ENCODE data around the gene CGB1. TPM values are rescaled to one million over a fixed set of nuclear protein-coding genes. Genes with fewer than 3 reads are reported as not detected.

CGB1 gene
- polyA plus RNA-seq, 1 experiment: not detected

DNA sequence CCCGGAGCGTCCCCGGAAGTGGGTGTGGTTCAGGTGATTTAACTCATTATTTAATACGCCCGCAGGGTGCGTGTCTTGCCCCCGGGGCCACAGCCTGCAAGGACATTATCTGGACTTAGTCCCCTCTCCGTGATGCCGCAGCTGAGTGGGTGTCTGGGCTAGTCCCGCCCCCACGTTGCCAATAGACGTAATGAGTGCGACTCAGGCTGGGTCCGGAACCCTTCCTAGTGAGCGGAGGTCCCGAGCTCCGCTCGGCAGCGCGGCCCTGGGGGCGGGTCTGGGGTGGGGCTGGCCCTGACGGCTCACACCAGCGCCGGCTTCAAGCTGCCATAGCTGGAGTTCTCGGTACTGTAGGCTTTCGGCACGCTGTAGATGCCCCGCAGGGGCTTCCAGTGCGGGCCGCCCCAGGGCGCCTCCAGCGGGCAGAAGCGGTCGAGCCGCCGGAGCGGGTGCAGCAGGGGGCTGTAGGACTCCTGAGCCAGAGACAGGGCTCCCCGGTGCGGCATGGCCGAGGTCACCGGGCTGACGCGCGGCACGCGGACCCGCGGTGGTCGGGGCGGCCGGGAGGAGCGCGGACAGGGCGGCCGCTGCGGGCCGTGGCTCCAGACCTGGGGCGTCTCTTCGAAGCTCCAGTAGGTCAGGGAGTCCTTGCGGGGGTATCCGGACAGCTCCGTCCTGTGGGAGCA lies 18.9 kb downstream of the CGB1 start:
- peaks cover 3% of the 10 kb centered on the region; the same call in 1 of the 2 replicates for H3K36me3 ChIP-seq (ENCODE audit: control insufficient read depth, insufficient read depth, low read length)
- CTCF ChIA-PET: interaction anchor here (0.9 to 6.1 kb wide), 11 partner anchors 9 to 236 kb away, joined by 3 to 34 read pairs (median 3); partner anchors contain the start of gene RUVBL2
- peak overlapping the region; percentile 45 for H3K4me3 ChIP-seq (ENCODE audit: low read depth, low read length)
- TF ChIP-seq, protein P1, sequence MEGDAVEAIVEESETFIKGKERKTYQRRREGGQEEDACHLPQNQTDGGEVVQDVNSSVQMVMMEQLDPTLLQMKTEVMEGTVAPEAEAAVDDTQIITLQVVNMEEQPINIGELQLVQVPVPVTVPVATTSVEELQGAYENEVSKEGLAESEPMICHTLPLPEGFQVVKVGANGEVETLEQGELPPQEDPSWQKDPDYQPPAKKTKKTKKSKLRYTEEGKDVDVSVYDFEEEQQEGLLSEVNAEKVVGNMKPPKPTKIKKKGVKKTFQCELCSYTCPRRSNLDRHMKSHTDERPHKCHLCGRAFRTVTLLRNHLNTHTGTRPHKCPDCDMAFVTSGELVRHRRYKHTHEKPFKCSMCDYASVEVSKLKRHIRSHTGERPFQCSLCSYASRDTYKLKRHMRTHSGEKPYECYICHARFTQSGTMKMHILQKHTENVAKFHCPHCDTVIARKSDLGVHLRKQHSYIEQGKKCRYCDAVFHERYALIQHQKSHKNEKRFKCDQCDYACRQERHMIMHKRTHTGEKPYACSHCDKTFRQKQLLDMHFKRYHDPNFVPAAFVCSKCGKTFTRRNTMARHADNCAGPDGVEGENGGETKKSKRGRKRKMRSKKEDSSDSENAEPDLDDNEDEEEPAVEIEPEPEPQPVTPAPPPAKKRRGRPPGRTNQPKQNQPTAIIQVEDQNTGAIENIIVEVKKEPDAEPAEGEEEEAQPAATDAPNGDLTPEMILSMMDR (IDR thresholded peaks at IDR 0.05; ENCODE audit: insufficient read depth, low read depth, low read length): peak; percentile 74
- H3K27me3 ChIP-seq (ENCODE audit: control insufficient read depth, insufficient read depth, low read length): no peaks in the 10 kb centered on the region
- no peak for DNase-seq (ENCODE audit: low read depth)
- POLR2A ChIA-PET: no interaction called here

DNA sequence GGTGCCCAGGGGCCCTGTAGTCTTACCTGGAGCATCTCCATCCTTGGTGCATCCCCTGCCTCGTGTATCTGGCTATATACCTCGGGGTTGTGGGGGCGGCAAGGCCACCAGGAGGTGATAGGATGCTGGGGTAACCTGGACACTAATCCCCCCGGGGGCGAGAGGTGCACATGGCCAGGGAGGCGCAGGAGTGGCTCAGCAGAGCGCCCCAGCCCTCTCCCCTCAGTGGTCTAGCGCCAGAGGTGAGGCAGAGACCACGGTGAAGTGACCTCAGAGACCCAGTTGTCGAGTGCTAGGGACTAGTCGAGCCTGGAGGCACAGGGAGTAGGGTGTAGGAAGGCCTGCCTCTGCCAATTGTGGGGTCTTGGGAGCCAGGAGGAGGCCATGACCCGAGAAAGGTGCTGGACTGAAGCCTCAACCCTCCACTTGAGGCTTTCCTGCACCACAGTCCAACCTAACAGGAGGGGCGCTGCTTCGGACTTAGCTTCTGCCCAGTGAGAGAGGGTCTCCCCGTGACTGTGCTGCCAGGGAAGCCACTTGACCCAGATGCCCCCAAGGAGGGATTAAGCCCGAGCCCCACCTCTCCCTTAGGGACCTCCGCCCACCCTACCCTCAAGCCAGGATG lies 19.5 kb downstream of the CGB1 start, which contains the start of gene LHB:
LHB (minus strand) TSS at position 51 of the 625 bp plus-strand sequence; CDS start at position 41, 10 bp downstream.
- ChIA-PET CTCF (interaction anchor here (0.9 to 6.1 kb wide), 8 partner anchors 9 to 209 kb away, joined by 3 to 34 read pairs (median 4); partner anchors contain the start of gene RUVBL2), POLR2A (no interaction called here)
- peaks cover 5% of the 10 kb centered on the region; the same call in 1 of the 2 replicates for H3K36me3 ChIP-seq (ENCODE audit: control insufficient read depth, insufficient read depth, low read length)
- TF ChIP-seq, protein P1 (IDR thresholded peaks at IDR 0.05; ENCODE audit: insufficient read depth, low read depth, low read length): no peak
- no peaks in the 10 kb centered on the region for H3K27me3 ChIP-seq (ENCODE audit: control insufficient read depth, insufficient read depth, low read length)
- peak within 1 kb of the TSS; percentile 45 for H3K4me3 ChIP-seq (ENCODE audit: low read depth, low read length)
- no peak for DNase-seq (ENCODE audit: low read depth)

DNA sequence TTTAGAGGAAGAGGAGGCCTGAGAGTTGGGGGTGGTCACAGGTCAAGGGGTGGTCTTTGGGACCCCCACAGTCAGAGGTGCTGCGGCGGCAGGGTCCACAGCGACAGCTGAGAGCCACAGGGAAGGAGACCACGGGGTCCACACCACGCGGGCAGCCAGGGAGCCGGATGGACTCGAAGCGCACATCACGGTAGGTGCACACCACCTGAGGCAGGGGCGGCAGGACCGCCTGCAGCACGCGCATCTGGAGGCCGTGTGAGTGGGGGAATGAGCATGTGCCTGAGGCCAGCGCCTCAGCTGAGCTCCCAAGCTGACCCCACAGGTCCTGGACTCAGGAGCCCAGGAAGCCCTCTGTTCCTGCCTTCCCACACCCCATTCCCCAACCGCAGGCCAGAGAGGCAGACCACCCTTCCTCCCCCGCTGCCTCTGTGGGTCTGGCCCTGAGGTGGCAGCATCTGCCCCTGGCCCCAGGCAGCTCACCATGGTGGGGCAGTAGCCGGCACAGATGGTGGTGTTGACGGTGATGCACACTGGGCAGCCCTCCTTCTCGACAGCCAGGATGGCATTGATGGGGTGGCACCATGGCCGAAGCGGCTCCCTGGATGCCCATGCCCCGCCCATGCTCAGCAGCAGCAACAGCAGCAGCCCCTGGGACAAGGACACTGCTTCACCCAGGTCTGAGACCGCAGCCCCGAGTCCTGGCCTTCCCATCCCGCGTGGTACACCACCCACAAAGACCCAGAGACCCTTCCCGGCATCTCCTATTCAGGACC lies 20.4 kb downstream of the CGB1 start:
- Histone ChIP-seq H3K4me3 (ENCODE audit: low read depth, low read length) (no peak overlapping the region), H3K36me3 (ENCODE audit: control insufficient read depth, insufficient read depth, low read length) (peaks cover 11% of the 10 kb centered on the region), H3K27me3 (ENCODE audit: control insufficient read depth, insufficient read depth, low read length) (no peaks in the 10 kb centered on the region)
- no peak for DNase-seq (ENCODE audit: low read depth)
- CTCF ChIA-PET: interaction anchor here (1.4 kb wide), 1 partner anchor 16 kb away, joined by 5 read pairs; no protein-coding TSS in a partner anchor
- POLR2A ChIA-PET: no interaction called here
- TF ChIP-seq, protein P1 (IDR thresholded peaks at IDR 0.05; ENCODE audit: insufficient read depth, low read depth, low read length): no peak

DNA sequence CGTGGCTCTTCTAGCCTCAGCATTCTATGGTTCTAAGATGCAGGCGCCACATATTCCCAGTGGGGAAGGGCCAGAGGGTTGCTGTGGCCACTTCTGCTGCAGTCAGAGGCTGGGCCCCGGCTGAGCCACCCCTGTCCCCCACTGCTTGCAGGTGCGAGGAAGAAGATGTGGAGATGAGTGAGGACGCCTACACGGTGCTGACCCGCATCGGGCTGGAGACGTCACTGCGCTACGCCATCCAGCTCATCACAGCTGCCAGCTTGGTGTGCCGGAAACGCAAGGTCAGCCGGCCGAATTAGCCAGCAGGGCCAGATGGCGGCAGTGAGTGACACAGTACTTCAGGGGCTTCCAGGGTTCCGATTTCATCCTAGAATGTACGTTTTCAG lies 21.8 kb downstream of the CGB1 start:
- ChIA-PET CTCF (no interaction called here), POLR2A (no interaction called here)
- no peak for DNase-seq (ENCODE audit: low read depth)
- no peak overlapping the region for H3K4me3 ChIP-seq (ENCODE audit: low read depth, low read length)
- no peaks in the 10 kb centered on the region for H3K27me3 ChIP-seq (ENCODE audit: control insufficient read depth, insufficient read depth, low read length)
- TF ChIP-seq, protein P1 (IDR thresholded peaks at IDR 0.05; ENCODE audit: insufficient read depth, low read depth, low read length): no peak
- H3K36me3 ChIP-seq (ENCODE audit: control insufficient read depth, insufficient read depth, low read length): peaks cover 15% of the 10 kb centered on the region

Data from BJ (cell line).